ENCODE measurements around the gene LRRC8E. TPM values are rescaled to one million over a fixed set of nuclear protein-coding genes. Genes with fewer than 3 reads are reported as not detected.
A peak's percentile ranks its signal among the peaks of the same experiment; 100 is the strongest.

LRRC8E gene
- total RNA-seq, 2 donors from 2014 or later: 1.5 to 2.1 TPM

DNA sequence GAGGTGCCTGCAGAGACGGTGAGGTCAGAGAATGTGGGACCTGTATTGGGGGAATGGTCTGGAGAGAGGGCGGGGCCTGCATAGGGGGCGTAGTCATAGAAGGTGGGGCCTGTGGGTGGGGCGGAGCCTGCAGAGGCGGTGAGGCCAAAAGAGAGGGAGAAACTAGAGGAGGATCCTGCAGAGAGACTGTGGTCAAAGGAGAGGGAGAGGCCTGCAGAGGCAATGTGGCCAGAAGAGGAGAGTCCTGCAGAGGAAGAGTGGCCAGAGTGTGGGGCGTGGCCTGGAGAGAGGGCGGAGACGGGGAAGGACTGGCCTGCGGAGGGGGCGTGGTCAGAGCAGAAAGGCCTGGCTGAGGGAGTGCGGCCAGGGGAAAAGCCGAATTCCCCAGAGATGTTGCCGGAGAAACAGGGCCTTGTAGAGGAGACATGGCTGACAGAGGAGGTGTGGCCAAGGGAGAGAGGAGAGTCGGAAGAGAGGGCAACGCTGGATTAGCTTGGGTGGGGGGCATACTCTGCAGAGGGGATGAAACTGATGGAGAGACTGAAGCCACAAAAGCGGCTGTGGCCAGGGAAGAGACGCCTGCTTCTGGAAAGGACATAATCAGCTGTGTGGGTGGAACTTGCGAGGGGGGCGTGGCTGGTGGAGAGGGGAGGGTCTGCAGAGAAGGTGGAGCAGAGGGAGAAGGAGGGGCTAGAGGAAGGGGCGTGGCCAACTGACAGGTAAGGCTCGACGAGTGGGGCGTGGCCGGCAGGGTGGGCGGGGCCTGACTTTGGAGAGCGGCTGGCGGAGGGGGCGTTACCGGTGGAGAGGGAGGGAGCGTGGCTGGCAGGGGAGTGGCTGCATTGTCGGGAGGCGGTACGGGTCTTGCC is 16.6 kb upstream of the LRRC8E start:
- no peaks in the 10 kb centered on the region for H3K9me3 ChIP-seq
- peaks cover 0 to 5% of the 10 kb centered on the region in 2 donors for H3K27me3 ChIP-seq
- peak overlapping the region in 1 of 2 donors; percentile 30 for H3K4me3 ChIP-seq
- DNase-seq (ENCODE audit: low spot score): peak; percentile 61
- H3K4me1 ChIP-seq: peaks cover 0 to 49% of the 10 kb centered on the region in 2 donors
- no peaks in the 10 kb centered on the region for H3K36me3 ChIP-seq
- no peak for TF ChIP-seq CTCF (IDR thresholded peaks at IDR 0.05)
- peak overlapping the region in 1 of 2 donors; percentile 7 for H3K27ac ChIP-seq

GRCh38 chr19:7872306-7873204 is 15.8 kb upstream of the LRRC8E start:
- TF ChIP-seq CTCF (IDR thresholded peaks at IDR 0.05): no peak
- H3K27ac ChIP-seq: no peak overlapping the region
- no peaks in the 10 kb centered on the region for H3K36me3 ChIP-seq
- peaks cover 0 to 49% of the 10 kb centered on the region in 2 donors for H3K4me1 ChIP-seq
- peak overlapping the region in 1 of 2 donors; percentile 30 for H3K4me3 ChIP-seq
- H3K27me3 ChIP-seq: peaks cover 0 to 5% of the 10 kb centered on the region in 2 donors
- DNase-seq (ENCODE audit: low spot score): no peak
- H3K9me3 ChIP-seq: no peaks in the 10 kb centered on the region

GRCh38 chr19:7873304-7874075 is 14.8 kb upstream of the LRRC8E start:
- H3K27me3 ChIP-seq: peaks cover 0 to 5% of the 10 kb centered on the region in 2 donors
- H3K9me3 ChIP-seq: no peaks in the 10 kb centered on the region
- no peak for DNase-seq (ENCODE audit: low spot score)
- H3K27ac ChIP-seq: no peak overlapping the region
- H3K4me1 ChIP-seq: peaks cover 0 to 46% of the 10 kb centered on the region in 2 donors
- H3K36me3 ChIP-seq: no peaks in the 10 kb centered on the region
- peak overlapping the region; percentile 30 to 50 for H3K4me3 ChIP-seq
- TF ChIP-seq CTCF (IDR thresholded peaks at IDR 0.05): no peak

DNA sequence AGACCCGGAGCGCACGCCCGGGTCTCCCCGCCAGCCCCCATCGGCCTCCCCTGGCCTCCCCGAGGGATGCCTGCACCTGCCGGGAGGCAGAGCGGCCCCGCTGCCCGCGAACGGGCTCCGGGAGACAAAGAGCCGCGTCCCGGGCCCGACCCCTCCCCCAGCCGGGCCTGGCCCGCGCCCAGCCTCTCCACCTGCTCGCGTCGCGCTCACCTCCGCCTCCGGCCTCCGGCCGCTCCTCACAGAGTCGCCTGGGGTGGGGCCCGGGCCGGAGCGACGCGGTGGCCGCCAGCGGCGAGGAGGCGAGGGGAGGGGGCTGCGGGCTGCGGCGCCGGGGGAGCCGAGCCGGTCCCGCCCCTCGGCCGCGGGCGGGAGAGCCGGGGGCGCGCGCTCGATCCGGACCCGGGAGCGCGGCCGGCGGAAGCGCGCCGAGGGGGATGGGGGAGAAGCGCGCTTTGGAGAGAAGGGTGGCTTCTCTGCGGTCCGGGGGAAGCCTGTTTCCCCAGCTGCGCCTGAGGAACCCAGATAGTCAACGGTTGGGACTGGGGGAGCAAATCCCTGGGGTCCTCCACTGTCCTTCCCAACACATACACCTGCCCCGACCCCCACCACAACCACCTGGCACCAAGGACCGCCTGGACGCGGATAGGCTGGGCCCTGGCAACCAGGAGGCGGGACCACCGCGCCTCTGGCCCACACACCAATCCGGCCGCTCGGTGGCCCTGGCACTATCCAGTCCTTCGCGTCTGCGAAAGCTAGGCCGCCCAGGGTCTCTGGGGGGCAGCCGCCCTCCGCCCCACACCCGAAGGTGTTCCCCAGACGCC is 14.0 kb upstream of the LRRC8E start, which contains the start of gene PRR36:
Gene PRR36, minus strand, starts transcription at position 315 of the 821 bp plus-strand sequence. CDS start 701 bp downstream, outside the sequence.
- Histone ChIP-seq H3K9me3 (no peaks in the 10 kb centered on the region), H3K27me3 (peaks cover 0 to 5% of the 10 kb centered on the region in 2 donors), H3K27ac (no peak within 1 kb of the TSS)

More for the DNA sequence above, 14.0 kb upstream of the LRRC8E start, which contains the start of gene PRR36:
- Histone ChIP-seq H3K4me1 (peaks cover 0 to 38% of the 10 kb centered on the region in 2 donors), H3K4me3 (peak within 1 kb of the TSS; percentile 30 to 50), H3K36me3 (no peaks in the 10 kb centered on the region)
- TF ChIP-seq CTCF (IDR thresholded peaks at IDR 0.05): no peak
- no peak for DNase-seq (ENCODE audit: low spot score)

Measured in right atrium auricular region (tissue), 2 donors.